GM12891 (cell line): Measurements from ENCODE around the gene SHC1.
A peak's percentile ranks its signal among the peaks of the same experiment; 100 is the strongest.

ENCODE experiments used
- PAX5 ChIP-seq: IDR thresholded peaks from 2 replicates; pipeline ENCODE4 v1.6.1; 2011; ENCODE audit warnings: low read length, moderate library complexity, mild to moderate bottlenecking; ENCODE audit not compliant: insufficient read depth, severe bottlenecking
- POLR2A ChIP-seq: IDR thresholded peaks from 2 replicates; pipeline ENCODE4 v1.6.1; 2011; ENCODE audit warnings: low read depth, low read length, control low read depth
- POLR2AphosphoS5 ChIP-seq: IDR thresholded peaks from 2 replicates; pipeline ENCODE4 v1.6.1; 2011; ENCODE audit warnings: low read depth, low read length, control low read depth
- SPI1 ChIP-seq: IDR thresholded peaks from 2 replicates; pipeline ENCODE4 v1.6.1; 2011; ENCODE audit warnings: low read depth, low read length, control low read depth

DNA sequence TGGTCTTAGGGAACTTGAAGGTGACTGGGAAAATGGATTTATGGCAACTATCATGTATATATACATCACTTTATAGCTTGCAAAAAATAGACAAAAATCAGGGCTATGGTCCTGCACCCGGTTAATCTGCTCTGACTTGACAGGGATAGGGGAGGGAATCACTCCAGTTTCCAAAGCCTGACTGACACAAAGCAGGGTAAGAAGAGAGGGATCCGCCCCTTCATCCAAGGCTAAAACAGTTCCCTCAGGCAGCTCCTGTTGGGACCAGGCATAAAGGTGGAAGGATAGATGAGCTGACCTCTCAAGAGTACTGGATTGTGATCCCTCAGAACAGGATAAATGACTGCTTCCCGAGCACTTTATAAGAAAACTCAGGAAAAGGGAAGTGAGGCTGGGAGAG, 16.0 kb downstream of the SHC1 start:
- TF ChIP-seq PAX5 (no peak), SPI1 (peak; percentile 29; the same call in 1 of the 2 replicates), POLR2AphosphoS5 (no peak), POLR2A (no peak)
